Measurements from ENCODE around the gene OTUD1. TPM values are rescaled to one million over a fixed set of nuclear protein-coding genes. Genes with fewer than 3 reads are reported as not detected.

Gene OTUD1
- total RNA-seq, 1 donor from 2014 or later, result 8.1 TPM

- Histone ChIP-seq H3K9me3 (no peaks in the 10 kb centered on the region), H3K4me1 (no peaks in the 10 kb centered on the region), H3K27ac (no peak overlapping the region), H3K36me3 (no peaks in the 10 kb centered on the region), H3K27me3 (no peaks in the 10 kb centered on the region), H3K4me3 (no peak overlapping the region)
- DNase-seq (ENCODE audit: extremely low spot score in 2 of 2), result no peak
- no peak for TF ChIP-seq POLR2A (IDR thresholded peaks at IDR 0.05)
- no peak for TF ChIP-seq POLR2AphosphoS5 (IDR thresholded peaks at IDR 0.05; ENCODE audit: insufficient read depth in 1 of 2, low read depth in 1 of 2)
- no peak for TF ChIP-seq CTCF (IDR thresholded peaks at IDR 0.05)
- intact Hi-C loops (cut with DNase I), result no loop called here
These were observed 34.4 kb upstream of the OTUD1 start for GRCh38 chr10:23404461-23404980.

- DNase-seq (ENCODE audit: extremely low spot score in 2 of 2), result no peak
- intact Hi-C loops (cut with DNase I), result no loop called here
- H3K27me3 ChIP-seq, result no peaks in the 10 kb centered on the region
These were observed 33.3 kb upstream of the OTUD1 start for GRCh38 chr10:23405540-23405939.

GRCh38 chr10:23406409-23406808, 32.5 kb upstream of the OTUD1 start:
- H3K4me1 ChIP-seq, result no peaks in the 10 kb centered on the region
- no peak for DNase-seq (ENCODE audit: extremely low spot score in 2 of 2)
- H3K27me3 ChIP-seq, result no peaks in the 10 kb centered on the region
- no peaks in the 10 kb centered on the region for H3K9me3 ChIP-seq
- H3K4me3 ChIP-seq, result no peak overlapping the region
- H3K27ac ChIP-seq, result no peak overlapping the region
- no peak for TF ChIP-seq CTCF (IDR thresholded peaks at IDR 0.05)
- no peak for TF ChIP-seq POLR2A (IDR thresholded peaks at IDR 0.05)
- no peak for TF ChIP-seq POLR2AphosphoS5 (IDR thresholded peaks at IDR 0.05; ENCODE audit: insufficient read depth in 1 of 2, low read depth in 1 of 2)
- no peaks in the 10 kb centered on the region for H3K36me3 ChIP-seq
- intact Hi-C loops (cut with DNase I), result no loop called here

More at GRCh38 chr10:23405540-23405939, 33.3 kb upstream of the OTUD1 start:
- no peaks in the 10 kb centered on the region for H3K36me3 ChIP-seq
- no peaks in the 10 kb centered on the region for H3K4me1 ChIP-seq
- H3K9me3 ChIP-seq, result no peaks in the 10 kb centered on the region
- no peak overlapping the region for H3K4me3 ChIP-seq
- no peak overlapping the region for H3K27ac ChIP-seq
- TF ChIP-seq CTCF (IDR thresholded peaks at IDR 0.05), result no peak
- no peak for TF ChIP-seq POLR2AphosphoS5 (IDR thresholded peaks at IDR 0.05; ENCODE audit: insufficient read depth in 1 of 2, low read depth in 1 of 2)

GRCh38 chr10:23408330-23408976, 30.4 kb upstream of the OTUD1 start:
- Histone ChIP-seq H3K27me3 (no peaks in the 10 kb centered on the region), H3K4me1 (no peaks in the 10 kb centered on the region), H3K27ac (no peak overlapping the region), H3K4me3 (no peak overlapping the region), H3K36me3 (no peaks in the 10 kb centered on the region), H3K9me3 (no peaks in the 10 kb centered on the region)
- intact Hi-C loops (cut with DNase I), result no loop called here
- no peak for TF ChIP-seq POLR2AphosphoS5 (IDR thresholded peaks at IDR 0.05; ENCODE audit: insufficient read depth in 1 of 2, low read depth in 1 of 2)
- no peak for DNase-seq (ENCODE audit: extremely low spot score in 2 of 2)

GRCh38 chr10:23412223-23412622, 26.7 kb upstream of the OTUD1 start:
- no peak for TF ChIP-seq POLR2AphosphoS5 (IDR thresholded peaks at IDR 0.05; ENCODE audit: insufficient read depth in 1 of 2, low read depth in 1 of 2)
- TF ChIP-seq CTCF (IDR thresholded peaks at IDR 0.05), result no peak
- TF ChIP-seq POLR2A (IDR thresholded peaks at IDR 0.05), result no peak
- Histone ChIP-seq H3K9me3 (no peaks in the 10 kb centered on the region), H3K27me3 (no peaks in the 10 kb centered on the region), H3K4me1 (no peaks in the 10 kb centered on the region), H3K4me3 (no peak overlapping the region), H3K36me3 (no peaks in the 10 kb centered on the region), H3K27ac (no peak overlapping the region)
- no peak for DNase-seq (ENCODE audit: extremely low spot score in 2 of 2)
- intact Hi-C loops (cut with DNase I), result no loop called here
